ENCODE results near the gene IKBKG.
A peak's percentile ranks its signal among the peaks of the same experiment; 100 is the strongest.
"Not testable (repeated sequence)": the region's sequence is repeated elsewhere in the genome, so short reads cannot be mapped to it uniquely, and the experiment has no call there.

IKBKG gene

GRCh38 chrX:154529206-154529612 is 18.2 kb upstream of the IKBKG start:
- no peak for DNase-seq

GRCh38 chrX:154530286-154530685 is 17.1 kb upstream of the IKBKG start:
- no peak for DNase-seq

GRCh38 chrX:154531626-154532025 is 15.8 kb upstream of the IKBKG start:
- DNase-seq, result no peak

- DNase-seq, result no peak
Measured at GRCh38 chrX:154532690-154533089, 14.7 kb upstream of the IKBKG start.

GRCh38 chrX:154534526-154535322 is 12.7 kb upstream of the IKBKG start:
- peak; percentile 30 for DNase-seq

GRCh38 chrX:154535892-154536291 is 11.5 kb upstream of the IKBKG start:
- no peak for DNase-seq

GRCh38 chrX:154539077-154539476 is 8.3 kb upstream of the IKBKG start:
- DNase-seq, result no peak

GRCh38 chrX:154540365-154540764 is 7.1 kb upstream of the IKBKG start:
- not testable (repeated sequence) for DNase-seq

GRCh38 chrX:154540897-154541535 is 6.4 kb upstream of the IKBKG start:
- no peak for DNase-seq

- no peak for DNase-seq
Measured at GRCh38 chrX:154541589-154541895, 5.9 kb upstream of the IKBKG start.

GRCh38 chrX:154541896-154542722 is 5.3 kb upstream of the IKBKG start:
- no peak for DNase-seq

GRCh38 chrX:154542723-154543424 is 4.5 kb upstream of the IKBKG start:
- DNase-seq, result no peak

GRCh38 chrX:154545673-154546274 is 1.6 kb upstream of the IKBKG start:
- no peak for DNase-seq

GRCh38 chrX:154546354-154547244 is 821 bp upstream of the IKBKG start, which contains the start of gene G6PD:
Gene G6PD (minus strand): TSS chrX:154546846. CDS start chrX:154546155, 691 bp downstream.
- DNase-seq, result peak; percentile 67

- no peak for DNase-seq
Measured at GRCh38 chrX:154548028-154548316, 552 bp downstream of the IKBKG start.

- DNase-seq, result no peak
Measured at GRCh38 chrX:154549766-154550165, 2.3 kb downstream of the IKBKG start.

GRCh38 chrX:154552112-154552806 is 4.8 kb downstream of the IKBKG start:
- not testable (repeated sequence) for DNase-seq

GRCh38 chrX:154558060-154558690 is 10.8 kb downstream of the IKBKG start:
- not testable (repeated sequence) for DNase-seq

- DNase-seq, result not testable (repeated sequence)
Measured at GRCh38 chrX:154558896-154559295, 11.5 kb downstream of the IKBKG start.

GRCh38 chrX:154560326-154560725 is 12.9 kb downstream of the IKBKG start:
- not testable (repeated sequence) for DNase-seq

Measured in NCI-H748 treated with DMSO at 0.1 percent for 48 hours (cell line).